ENCODE results near the gene PALLD.

PALLD gene

DNA sequence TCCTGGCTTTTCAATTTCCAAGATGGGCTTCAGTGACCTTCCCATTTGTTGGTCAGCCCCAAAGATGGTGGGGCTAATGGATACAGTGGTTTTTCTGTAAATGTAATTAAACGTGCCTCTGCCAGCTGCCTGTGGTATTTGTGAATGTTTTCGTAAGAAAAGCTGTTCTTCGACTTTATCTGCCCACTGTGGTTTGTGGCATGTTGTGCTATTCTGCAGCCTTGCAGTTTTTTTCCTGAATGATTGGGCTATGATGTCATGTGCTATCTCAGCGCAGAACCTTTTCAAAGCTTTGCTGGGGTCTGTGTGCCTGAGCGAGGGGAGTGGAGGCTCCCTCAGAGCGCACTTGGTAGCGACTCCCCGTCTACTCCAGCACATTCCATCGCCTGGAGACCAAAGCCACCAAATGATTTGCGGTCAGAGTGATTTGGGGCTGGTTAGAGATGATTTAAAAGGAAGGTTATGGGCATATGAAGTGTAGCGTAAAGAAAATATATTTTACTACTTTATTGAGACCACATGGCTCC is 137.5 kb downstream of the PALLD start:
- no peak overlapping the region for H3K4me3 ChIP-seq (ENCODE audit: severe bottlenecking)
- no peak for TF ChIP-seq CTCF (IDR thresholded peaks at IDR 0.05; ENCODE audit: poor library complexity, severe bottlenecking)
- no peak for DNase-seq (ENCODE audit: low spot score)

GRCh38 chr4:168636040-168636439 is 139.2 kb downstream of the PALLD start:
- no peak for TF ChIP-seq CTCF (IDR thresholded peaks at IDR 0.05; ENCODE audit: poor library complexity, severe bottlenecking)
- no peak for ATAC-seq (ENCODE audit: low read depth)
- H3K9me3 ChIP-seq (ENCODE audit: severe bottlenecking) = no peaks in the 10 kb centered on the region
- H3K36me3 ChIP-seq (ENCODE audit: low read depth) = no peaks in the 10 kb centered on the region
- no peak overlapping the region for H3K4me3 ChIP-seq (ENCODE audit: severe bottlenecking)
- H3K27ac ChIP-seq (ENCODE audit: poor library complexity, severe bottlenecking) = peak overlapping the region; percentile 84
- no peaks in the 10 kb centered on the region for H3K27me3 ChIP-seq (ENCODE audit: insufficient read depth, poor library complexity, severe bottlenecking)
- peaks cover 35% of the 10 kb centered on the region for H3K4me1 ChIP-seq (ENCODE audit: insufficient read depth, poor library complexity, severe bottlenecking)
- no peak for DNase-seq (ENCODE audit: low spot score)

More for the DNA sequence above, 137.5 kb downstream of the PALLD start:
- peak overlapping the region; percentile 84 for H3K27ac ChIP-seq (ENCODE audit: poor library complexity, severe bottlenecking)
- peaks cover 43% of the 10 kb centered on the region for H3K4me1 ChIP-seq (ENCODE audit: insufficient read depth, poor library complexity, severe bottlenecking)
- H3K27me3 ChIP-seq (ENCODE audit: insufficient read depth, poor library complexity, severe bottlenecking) = no peaks in the 10 kb centered on the region
- no peaks in the 10 kb centered on the region for H3K36me3 ChIP-seq (ENCODE audit: low read depth)
- ATAC-seq (ENCODE audit: low read depth) = peak; percentile 19; the same call in 1 of the 3 replicates
- no peaks in the 10 kb centered on the region for H3K9me3 ChIP-seq (ENCODE audit: severe bottlenecking)

- Histone ChIP-seq H3K4me3 (ENCODE audit: severe bottlenecking) (no peak overlapping the region), H3K9me3 (ENCODE audit: severe bottlenecking) (no peaks in the 10 kb centered on the region), H3K27me3 (ENCODE audit: insufficient read depth, poor library complexity, severe bottlenecking) (no peaks in the 10 kb centered on the region), H3K4me1 (ENCODE audit: insufficient read depth, poor library complexity, severe bottlenecking) (peaks cover 35% of the 10 kb centered on the region), H3K27ac (ENCODE audit: poor library complexity, severe bottlenecking) (peak overlapping the region; percentile 84), H3K36me3 (ENCODE audit: low read depth) (no peaks in the 10 kb centered on the region)
- peak; percentile 40 for ATAC-seq (ENCODE audit: low read depth)
- no peak for TF ChIP-seq CTCF (IDR thresholded peaks at IDR 0.05; ENCODE audit: poor library complexity, severe bottlenecking)
- DNase-seq (ENCODE audit: low spot score) = no peak
These were observed 139.8 kb downstream of the PALLD start for GRCh38 chr4:168636506-168637196.

DNA sequence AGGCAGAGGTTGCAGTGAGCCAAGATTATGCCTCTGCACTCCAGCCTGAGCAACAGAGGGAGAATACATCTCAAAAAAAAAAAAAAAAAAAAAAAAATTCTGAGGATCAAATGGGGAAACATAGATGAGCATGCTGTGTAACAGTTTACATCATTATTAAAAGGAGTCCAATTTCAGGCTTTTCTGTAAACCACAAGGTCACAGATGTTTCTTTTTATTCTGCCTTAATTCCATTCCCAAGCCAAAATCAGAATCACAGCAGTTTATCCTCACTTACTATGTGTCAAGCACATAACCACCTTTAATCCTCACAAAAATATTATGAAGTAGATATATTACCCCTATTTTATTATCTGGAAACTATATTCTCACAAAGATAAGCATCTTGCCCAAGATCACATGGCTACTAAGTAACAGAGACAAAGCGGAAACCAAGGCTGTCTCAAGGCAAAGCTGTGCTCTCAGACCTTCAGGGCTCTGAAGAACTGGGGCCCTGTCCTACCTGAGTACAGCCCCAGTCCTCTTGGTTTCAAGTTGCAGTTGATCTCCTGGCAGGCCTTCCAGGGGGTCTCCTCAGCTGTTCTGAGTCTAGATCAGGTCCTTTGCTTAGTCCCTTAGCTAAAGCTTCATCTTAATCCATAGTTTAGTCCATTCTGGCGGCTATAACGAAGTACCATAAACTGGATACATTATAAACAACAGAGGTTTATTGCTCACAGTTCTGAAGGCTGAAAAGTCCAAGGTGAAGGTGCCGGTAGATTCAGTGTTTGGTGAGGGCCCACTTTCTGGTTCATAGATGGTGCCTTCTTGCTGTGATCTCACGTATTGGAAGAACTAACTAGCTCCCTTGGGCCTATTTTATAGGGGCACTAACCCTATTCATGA is 141.3 kb downstream of the PALLD start:
- no peaks in the 10 kb centered on the region for H3K27me3 ChIP-seq (ENCODE audit: insufficient read depth, poor library complexity, severe bottlenecking)
- H3K4me1 ChIP-seq (ENCODE audit: insufficient read depth, poor library complexity, severe bottlenecking) = peaks cover 28% of the 10 kb centered on the region
- H3K27ac ChIP-seq (ENCODE audit: poor library complexity, severe bottlenecking) = peak overlapping the region; percentile 84
- no peak for ATAC-seq (ENCODE audit: low read depth)
- TF ChIP-seq CTCF (IDR thresholded peaks at IDR 0.05; ENCODE audit: poor library complexity, severe bottlenecking) = no peak
- no peak overlapping the region for H3K4me3 ChIP-seq (ENCODE audit: severe bottlenecking)
- H3K36me3 ChIP-seq (ENCODE audit: low read depth) = no peaks in the 10 kb centered on the region
- DNase-seq (ENCODE audit: low spot score) = no peak
- H3K9me3 ChIP-seq (ENCODE audit: severe bottlenecking) = no peaks in the 10 kb centered on the region

Measured in RWPE2 (cell line).